DMS53 treated with DMSO at 0.1 percent for 48 hours (cell line): ENCODE measurements around the gene RBP2.

Experiments
- DNase-seq: peaks from one replicate; lab custom pipeline; 2025; ENCODE audit not compliant: unreplicated experiment; lab: John Stamatoyannopoulos, UW

The RBP2 gene

DNA sequence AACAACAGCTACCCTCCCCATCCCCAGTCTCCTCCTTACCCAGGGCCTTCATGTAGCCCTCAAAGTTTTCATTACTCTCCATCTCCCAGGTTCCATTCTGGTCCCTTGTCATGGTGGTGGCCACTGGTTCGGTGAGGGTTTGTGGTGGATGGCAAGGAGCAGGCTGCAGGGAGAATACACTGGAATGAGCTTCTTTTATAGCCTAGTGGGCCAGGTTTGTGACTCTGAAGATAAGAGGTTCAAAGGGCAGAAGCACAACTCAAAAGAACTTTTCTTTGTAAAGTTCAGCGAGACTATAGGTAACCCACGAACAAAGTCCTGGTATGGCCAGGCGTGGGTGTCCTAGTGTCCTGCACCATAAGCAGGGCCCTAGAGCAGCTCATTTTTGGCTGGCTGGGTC is at the start of gene RBP2:
RBP2 (minus strand) TSS at position 169 of the 400 bp plus-strand sequence; CDS start at position 112, 57 bp downstream.
- no peak for DNase-seq

DNA sequence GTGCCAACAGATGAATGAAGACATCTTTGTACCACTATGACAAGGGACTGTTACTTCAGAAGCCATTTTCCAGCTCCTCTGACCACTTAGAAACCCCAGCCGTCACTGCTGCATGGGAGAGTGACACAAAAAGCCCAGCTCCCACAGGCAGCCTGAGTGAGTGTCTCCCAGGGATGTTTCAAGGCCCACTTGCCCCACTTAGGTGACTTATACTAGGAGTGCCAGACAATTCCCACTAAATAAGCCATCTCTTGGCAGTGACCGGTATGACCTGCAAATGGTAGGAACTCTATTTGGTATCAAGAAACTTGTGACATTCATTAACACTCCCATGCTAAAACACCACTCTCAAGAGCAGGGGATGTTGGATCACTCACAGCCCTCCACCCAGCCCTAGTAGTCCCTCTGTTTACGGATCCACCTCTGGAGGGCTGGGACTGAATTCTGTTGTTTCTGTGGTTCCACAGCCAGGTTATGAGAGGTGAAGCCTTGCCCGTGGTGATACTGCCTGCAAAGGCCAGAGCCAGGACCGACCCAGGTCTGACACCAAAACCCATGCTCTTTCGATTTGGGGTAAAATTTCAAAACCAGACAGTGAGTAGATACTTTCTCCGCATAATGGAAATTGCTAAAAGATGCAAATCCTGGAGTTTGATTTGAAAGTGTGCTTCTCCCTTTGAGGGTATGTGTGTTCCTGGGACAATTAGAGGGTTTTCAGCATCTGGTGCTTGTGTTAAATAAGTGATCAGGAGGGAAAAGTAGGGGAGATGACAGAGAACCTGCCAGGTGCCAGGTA is 48.7 kb upstream of the RBP2 start:
- DNase-seq, result no peak

DNA sequence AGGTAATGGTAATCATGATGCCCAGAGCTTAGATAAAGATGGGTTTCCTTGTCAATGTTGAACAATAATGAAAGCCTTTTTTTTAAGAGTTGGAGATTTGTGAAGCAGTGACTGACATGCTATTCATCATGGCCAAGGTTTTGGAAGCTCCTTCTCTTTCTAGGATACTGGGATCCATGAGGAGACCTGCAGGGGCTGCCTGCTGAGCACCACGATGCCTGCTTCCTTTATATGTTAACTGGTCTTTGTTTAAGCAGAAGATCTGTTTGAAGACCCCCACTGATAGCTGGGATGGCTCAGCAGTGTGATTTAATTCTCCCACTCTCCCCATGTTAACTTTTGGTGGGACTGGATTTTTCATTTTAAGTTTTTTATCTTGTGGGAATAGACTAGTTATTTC is 47.4 kb upstream of the RBP2 start:
- DNase-seq, result no peak

GRCh38 chr3:139523166-139523565 is 46.9 kb upstream of the RBP2 start:
- DNase-seq, result no peak

GRCh38 chr3:139522421-139522820 is 46.1 kb upstream of the RBP2 start:
- no peak for DNase-seq

- no peak for DNase-seq
These were observed 45.5 kb upstream of the RBP2 start for GRCh38 chr3:139521816-139522215.

- DNase-seq, result no peak
These were observed 44.8 kb upstream of the RBP2 start for GRCh38 chr3:139521144-139521543.

- no peak for DNase-seq
These were observed 43.9 kb upstream of the RBP2 start for GRCh38 chr3:139519998-139520737.

GRCh38 chr3:139518926-139519842 is 42.9 kb upstream of the RBP2 start:
- DNase-seq, result no peak

DNA sequence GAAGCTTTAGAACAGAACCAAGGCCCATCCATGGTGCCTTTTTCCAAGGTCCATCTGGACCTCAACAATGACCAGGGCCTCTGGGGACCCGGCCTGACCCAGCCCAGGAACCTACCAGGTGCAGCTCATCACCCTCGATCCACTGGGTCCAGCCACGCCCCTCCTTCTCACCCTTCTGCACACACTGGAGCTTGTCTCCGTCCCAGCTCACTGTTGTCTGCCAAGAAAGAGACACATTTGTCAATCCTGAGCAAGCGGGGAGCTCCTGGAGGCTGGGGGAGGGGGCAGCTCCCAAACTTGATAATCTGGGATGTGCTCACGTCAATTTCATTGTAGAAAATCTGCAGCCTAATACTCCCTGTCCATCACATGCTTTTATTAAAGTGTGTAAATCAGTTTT is 42.0 kb upstream of the RBP2 start:
- no peak for DNase-seq

DNA sequence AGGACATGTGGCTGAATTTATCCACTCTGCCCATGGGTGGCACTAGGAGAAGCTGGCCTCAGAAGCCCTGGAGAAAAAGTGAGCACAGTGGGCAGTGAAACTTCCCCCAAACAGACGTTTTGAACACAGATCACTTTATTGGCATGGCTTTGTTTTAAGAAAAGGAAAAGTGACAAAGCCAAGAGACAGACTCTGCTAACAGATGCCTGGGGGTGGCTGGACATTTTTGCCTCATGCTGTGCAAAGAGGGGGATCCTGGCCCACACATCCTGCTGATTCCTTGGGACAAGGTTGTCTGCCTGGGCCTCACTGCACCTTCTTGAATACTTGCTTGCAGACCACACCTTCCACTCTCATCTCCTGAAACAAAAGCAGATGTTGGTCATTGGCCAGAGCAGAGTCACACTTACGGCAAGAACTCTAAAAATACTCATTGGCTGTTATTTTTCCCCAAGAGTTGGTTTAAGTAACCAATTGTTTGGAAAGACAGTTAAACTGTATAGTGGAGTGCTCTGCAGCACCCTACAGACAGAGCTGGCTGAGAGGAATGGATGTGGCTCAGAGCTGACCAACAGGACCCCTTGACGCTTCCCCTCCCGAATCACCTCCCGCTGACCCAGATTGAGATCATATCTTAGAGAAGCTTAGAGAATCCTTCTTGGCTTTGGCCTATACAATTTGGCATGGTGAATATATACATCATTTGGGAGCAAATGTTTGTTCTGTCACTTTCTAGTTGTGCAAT is 41.2 kb upstream of the RBP2 start:
- no peak for DNase-seq

GRCh38 chr3:139514741-139515140 is 38.4 kb upstream of the RBP2 start:
- no peak for DNase-seq

GRCh38 chr3:139509631-139510030 is 33.3 kb upstream of the RBP2 start:
- DNase-seq, result no peak

DNA sequence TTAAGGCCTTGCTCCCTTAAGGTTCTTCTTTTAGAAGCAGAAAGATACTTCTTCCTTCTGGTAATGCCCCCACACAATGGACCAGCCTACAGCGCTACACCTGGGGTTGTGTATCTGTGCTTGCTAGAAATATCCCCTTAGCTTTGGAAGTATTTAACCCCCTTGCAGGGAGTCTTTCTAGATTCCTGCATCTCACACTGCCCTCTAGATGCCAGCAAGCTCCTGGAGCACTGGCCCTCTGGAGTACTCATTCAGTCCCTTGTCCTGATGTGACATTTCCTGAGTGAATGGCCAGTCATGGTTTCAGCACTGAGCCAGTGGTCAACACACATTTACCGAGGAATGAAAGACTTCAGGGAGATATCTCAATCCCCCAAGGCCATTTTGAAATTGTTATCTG is 30.4 kb upstream of the RBP2 start:
- no peak for DNase-seq

DNA sequence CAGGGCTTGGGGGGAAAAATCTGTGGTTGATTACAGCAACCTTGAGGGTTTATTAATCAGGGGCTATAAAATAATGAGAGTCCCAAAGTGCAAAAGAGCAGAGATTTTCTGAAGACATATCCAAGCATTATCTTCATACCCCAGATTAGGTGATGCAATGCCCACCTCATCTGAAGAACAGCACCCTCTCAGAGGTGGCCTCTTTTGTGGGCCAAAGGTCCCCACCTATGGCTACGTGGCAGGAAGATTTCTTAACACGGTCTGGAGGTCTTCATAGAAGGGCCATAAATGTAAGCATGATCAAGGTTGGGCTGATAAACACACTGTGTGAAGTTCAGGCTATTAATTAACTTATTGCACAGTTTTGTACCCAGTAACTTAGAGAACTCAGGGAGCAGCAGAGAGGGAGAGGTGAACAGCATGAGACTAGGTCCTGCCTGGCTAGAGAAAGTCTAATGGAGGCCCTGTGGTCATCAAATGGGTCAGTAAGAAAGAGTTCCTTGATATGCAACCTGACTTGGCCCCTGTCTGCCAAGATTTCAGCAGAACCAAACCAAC is 29.6 kb upstream of the RBP2 start:
- DNase-seq, result no peak

DNA sequence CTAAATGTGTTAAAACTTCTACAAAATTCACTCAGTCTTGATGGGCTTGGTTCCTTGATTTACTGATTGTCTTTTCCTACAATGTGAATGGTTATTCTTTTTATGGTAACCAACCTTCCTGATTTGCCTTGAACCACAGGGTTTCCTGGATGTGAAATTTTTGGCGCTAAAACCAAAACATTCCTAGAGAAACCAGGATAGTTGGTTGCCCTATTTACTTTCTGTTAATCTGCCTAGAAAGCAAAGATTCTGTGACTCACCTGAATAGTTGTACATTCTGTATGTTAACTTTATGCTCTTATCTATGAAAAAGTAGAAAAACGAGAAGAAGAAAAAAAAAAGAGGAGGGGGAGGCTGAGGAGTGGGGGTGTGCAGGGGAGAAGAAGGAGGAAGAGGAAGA is 23.2 kb upstream of the RBP2 start:
- DNase-seq, result no peak

GRCh38 chr3:139493826-139494385 is 17.6 kb upstream of the RBP2 start:
- no peak for DNase-seq

DNA sequence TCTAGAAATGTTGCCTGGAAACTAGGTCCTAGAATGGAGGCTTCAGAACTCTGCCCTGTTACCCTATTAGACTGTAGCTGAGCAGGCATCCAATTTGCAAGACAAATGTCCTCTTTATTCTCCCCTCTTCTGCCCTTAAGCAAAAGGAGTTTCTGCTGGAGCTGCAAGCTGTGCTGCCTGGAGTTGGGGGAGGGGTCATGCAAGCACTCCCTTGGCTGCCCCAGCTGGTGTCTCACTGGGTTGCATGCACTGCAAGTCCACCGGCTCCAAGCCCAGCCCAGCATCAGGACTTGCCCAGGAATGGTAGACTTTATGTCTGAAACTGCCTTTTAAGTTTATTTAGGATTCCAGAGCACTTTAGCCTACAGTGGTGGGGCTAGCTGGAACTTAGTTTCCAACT is 15.7 kb upstream of the RBP2 start:
- DNase-seq, result peak; percentile 17

GRCh38 chr3:139491027-139491700 is 14.8 kb upstream of the RBP2 start:
- peak; percentile 86 for DNase-seq

GRCh38 chr3:139482206-139482605 is 5.9 kb upstream of the RBP2 start:
- DNase-seq, result no peak
